Measurements from ENCODE around the gene KANSL1L.

KANSL1L gene

DNA sequence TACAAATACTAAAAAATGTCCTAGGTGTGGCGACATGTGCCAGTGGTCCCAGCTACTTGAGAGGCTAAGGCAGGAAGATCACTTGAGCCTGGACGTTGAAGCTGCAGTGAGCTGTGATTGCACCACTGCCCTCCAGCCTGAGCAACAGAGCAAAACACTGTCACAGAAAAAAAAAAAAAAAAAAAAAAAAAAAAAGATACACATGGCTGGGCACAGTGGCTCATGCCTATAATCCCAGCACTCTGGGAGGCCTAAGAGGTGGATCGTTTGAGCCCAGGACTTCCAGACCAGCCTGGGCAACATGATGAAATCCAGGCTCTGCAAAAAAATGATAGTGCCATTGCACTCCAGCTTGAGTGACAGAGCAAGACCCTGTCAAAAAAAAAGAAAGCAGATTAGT is 13.7 kb downstream of the KANSL1L start:
- Histone ChIP-seq H3K27me3 (ENCODE audit: insufficient read depth, low read depth) (no peaks in the 10 kb centered on the region), H3K36me3 (ENCODE audit: insufficient read depth) (peaks cover 4% of the 10 kb centered on the region; the same call in 1 of the 2 replicates), H3K4me3 (IDR thresholded peaks at IDR 0.05; ENCODE audit: insufficient read depth, low read depth, low read length) (no peak overlapping the region), H3K4me1 (ENCODE audit: low read depth, poor library complexity, severe bottlenecking) (no peaks in the 10 kb centered on the region), H3K79me2 (ENCODE audit: insufficient read depth, low read depth) (peaks cover 59% of the 10 kb centered on the region), H3K27ac (no peak overlapping the region), H2AFZ (ENCODE audit: low read depth) (no peak overlapping the region), H3K4me2 (no peak overlapping the region), H4K20me1 (ENCODE audit: insufficient read depth) (no peaks in the 10 kb centered on the region), H3K9ac (no peak overlapping the region)
- TF ChIP-seq, protein P1, sequence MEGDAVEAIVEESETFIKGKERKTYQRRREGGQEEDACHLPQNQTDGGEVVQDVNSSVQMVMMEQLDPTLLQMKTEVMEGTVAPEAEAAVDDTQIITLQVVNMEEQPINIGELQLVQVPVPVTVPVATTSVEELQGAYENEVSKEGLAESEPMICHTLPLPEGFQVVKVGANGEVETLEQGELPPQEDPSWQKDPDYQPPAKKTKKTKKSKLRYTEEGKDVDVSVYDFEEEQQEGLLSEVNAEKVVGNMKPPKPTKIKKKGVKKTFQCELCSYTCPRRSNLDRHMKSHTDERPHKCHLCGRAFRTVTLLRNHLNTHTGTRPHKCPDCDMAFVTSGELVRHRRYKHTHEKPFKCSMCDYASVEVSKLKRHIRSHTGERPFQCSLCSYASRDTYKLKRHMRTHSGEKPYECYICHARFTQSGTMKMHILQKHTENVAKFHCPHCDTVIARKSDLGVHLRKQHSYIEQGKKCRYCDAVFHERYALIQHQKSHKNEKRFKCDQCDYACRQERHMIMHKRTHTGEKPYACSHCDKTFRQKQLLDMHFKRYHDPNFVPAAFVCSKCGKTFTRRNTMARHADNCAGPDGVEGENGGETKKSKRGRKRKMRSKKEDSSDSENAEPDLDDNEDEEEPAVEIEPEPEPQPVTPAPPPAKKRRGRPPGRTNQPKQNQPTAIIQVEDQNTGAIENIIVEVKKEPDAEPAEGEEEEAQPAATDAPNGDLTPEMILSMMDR (conservative IDR thresholded peaks at IDR 0.05; ENCODE audit: low read depth, low read length) = no peak

DNA sequence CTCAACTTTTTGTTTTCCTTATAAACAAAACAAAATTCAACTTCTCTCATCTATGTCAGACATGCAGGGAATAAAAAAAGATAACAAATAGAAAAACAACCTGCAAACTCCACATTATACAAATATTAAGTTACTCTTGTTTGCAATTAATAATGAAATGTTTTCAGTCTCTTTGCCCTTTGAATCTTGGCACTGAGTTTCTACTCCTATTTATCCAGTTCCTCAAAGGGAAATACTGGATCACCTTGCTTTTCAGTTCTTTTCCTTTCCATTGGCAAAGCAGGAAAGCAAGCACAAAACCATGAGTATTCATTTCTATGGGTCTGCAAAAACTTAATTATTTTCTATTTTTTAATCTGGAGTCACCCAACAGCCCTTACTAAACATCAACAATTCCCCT is 23.6 kb downstream of the KANSL1L start:
- no peak overlapping the region for H3K4me2 ChIP-seq
- 0 out of 2 replicates have a peak, but pooled peaks cover 2% of the 10 kb centered on the region for H3K36me3 ChIP-seq (ENCODE audit: insufficient read depth)
- H3K79me2 ChIP-seq (ENCODE audit: insufficient read depth, low read depth) = peaks cover 21% of the 10 kb centered on the region; the same call in 1 of the 2 replicates
- H4K20me1 ChIP-seq (ENCODE audit: insufficient read depth) = peaks cover 4% of the 10 kb centered on the region; the same call in 1 of the 2 replicates
- no peak overlapping the region for H3K9ac ChIP-seq
- no peak overlapping the region for H3K27ac ChIP-seq
- H3K4me3 ChIP-seq (IDR thresholded peaks at IDR 0.05; ENCODE audit: insufficient read depth, low read depth, low read length) = no peak overlapping the region
- no peaks in the 10 kb centered on the region for H3K4me1 ChIP-seq (ENCODE audit: low read depth, poor library complexity, severe bottlenecking)
- no peaks in the 10 kb centered on the region for H3K27me3 ChIP-seq (ENCODE audit: insufficient read depth, low read depth)
- TF ChIP-seq, protein P1 (conservative IDR thresholded peaks at IDR 0.05; ENCODE audit: low read depth, low read length) = no peak
- H2AFZ ChIP-seq (ENCODE audit: low read depth) = no peak overlapping the region

DNA sequence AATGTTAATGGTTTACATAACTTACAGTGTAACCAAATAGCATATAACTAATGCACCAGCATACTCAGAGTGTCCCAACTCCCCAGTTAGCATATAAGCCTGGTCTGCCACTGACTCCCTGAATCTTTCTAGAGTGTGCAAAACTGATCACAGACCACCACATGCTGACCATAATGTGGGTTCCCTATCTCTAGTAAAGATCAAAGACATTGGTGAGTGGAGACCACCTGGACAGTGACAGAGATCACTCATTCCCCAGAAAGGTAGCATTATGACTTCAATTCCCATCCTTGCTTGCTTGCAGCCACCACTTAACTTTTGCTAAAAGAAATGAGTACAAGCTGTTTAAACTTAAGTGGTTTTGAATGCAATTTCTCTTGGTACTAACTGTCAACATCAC is 39.0 kb downstream of the KANSL1L start:
- TF ChIP-seq, protein P1 (conservative IDR thresholded peaks at IDR 0.05; ENCODE audit: low read depth, low read length) = no peak
- no peaks in the 10 kb centered on the region for H3K4me1 ChIP-seq (ENCODE audit: low read depth, poor library complexity, severe bottlenecking)
- no peak overlapping the region for H3K9ac ChIP-seq
- H3K36me3 ChIP-seq (ENCODE audit: insufficient read depth) = no peaks in the 10 kb centered on the region; the same call in 1 of the 2 replicates
- H3K4me2 ChIP-seq = no peak overlapping the region
- no peaks in the 10 kb centered on the region for H3K27me3 ChIP-seq (ENCODE audit: insufficient read depth, low read depth)
- no peak overlapping the region for H3K4me3 ChIP-seq (IDR thresholded peaks at IDR 0.05; ENCODE audit: insufficient read depth, low read depth, low read length)
- H2AFZ ChIP-seq (ENCODE audit: low read depth) = no peak overlapping the region
- H4K20me1 ChIP-seq (ENCODE audit: insufficient read depth) = no peaks in the 10 kb centered on the region
- H3K79me2 ChIP-seq (ENCODE audit: insufficient read depth, low read depth) = no peaks in the 10 kb centered on the region; the same call in 1 of the 2 replicates
- no peak overlapping the region for H3K27ac ChIP-seq

DNA sequence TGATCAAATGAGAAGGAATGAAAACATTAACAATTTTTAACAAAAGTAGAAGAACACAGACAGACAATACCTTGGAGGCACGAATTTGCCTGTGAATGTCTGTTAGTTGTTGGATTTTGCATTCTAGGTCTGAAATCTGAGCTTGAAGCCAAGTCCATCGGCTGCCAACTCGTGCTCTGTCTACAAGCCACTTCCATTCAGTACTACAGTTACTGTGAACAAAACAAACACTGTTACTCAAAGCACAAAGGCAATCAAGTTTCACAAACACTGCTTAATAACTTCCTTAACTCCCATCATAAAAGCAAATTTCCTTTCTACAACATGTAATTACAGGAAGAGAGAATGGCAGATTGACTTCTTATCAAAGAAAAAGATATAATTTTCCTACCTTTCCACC is 42.2 kb downstream of the KANSL1L start:
- H4K20me1 ChIP-seq (ENCODE audit: insufficient read depth) = no peaks in the 10 kb centered on the region
- H3K4me1 ChIP-seq (ENCODE audit: low read depth, poor library complexity, severe bottlenecking) = no peaks in the 10 kb centered on the region
- no peak overlapping the region for H3K4me3 ChIP-seq (IDR thresholded peaks at IDR 0.05; ENCODE audit: insufficient read depth, low read depth, low read length)
- no peak overlapping the region for H3K4me2 ChIP-seq
- H3K9ac ChIP-seq = no peak overlapping the region
- H3K36me3 ChIP-seq (ENCODE audit: insufficient read depth) = no peaks in the 10 kb centered on the region; the same call in 1 of the 2 replicates
- H3K27ac ChIP-seq = no peak overlapping the region
- TF ChIP-seq, protein P1 (conservative IDR thresholded peaks at IDR 0.05; ENCODE audit: low read depth, low read length) = no peak
- H2AFZ ChIP-seq (ENCODE audit: low read depth) = no peak overlapping the region
- H3K27me3 ChIP-seq (ENCODE audit: insufficient read depth, low read depth) = no peaks in the 10 kb centered on the region
- peaks cover 6% of the 10 kb centered on the region; the same call in 1 of the 2 replicates for H3K79me2 ChIP-seq (ENCODE audit: insufficient read depth, low read depth)
